CD14-positive monocyte (primary cell): Measurements from ENCODE around the gene SLIT3. TPM values are rescaled to one million over a fixed set of nuclear protein-coding genes. Genes with fewer than 3 reads are reported as not detected.

Source experiments
- DNase-seq, 3 donors: peaks; one replicate each; pipeline ENCODE4 v3.0.0-alpha.2; 2011 to 2022
- H2AFZ ChIP-seq: 2 replicates; pipeline ENCODE4 v1.6.0; 2012; ENCODE audit warnings: mild to moderate bottlenecking, low read depth, low read length, inconsistent platforms; ENCODE audit not compliant: insufficient read depth, poor library complexity, severe bottlenecking
- H3K27ac ChIP-seq, 2 donors: 1 replicate in 1 of 2; 2 replicates in 1 of 2; pipeline ENCODE4 v1.5.1; 2012 to 2013; ENCODE audit warnings: low read length in 2 of 2, control low read depth in 1 of 2, inconsistent platforms in 1 of 2, low read depth in 1 of 2, mild to moderate bottlenecking in 1 of 2
- H3K27me3 ChIP-seq, 2 donors: one replicate each; pipeline versions ENCODE4 v1.6.0 to v1.6.1; 2011 to 2013; ENCODE audit warnings: low read length in 2 of 2; ENCODE audit not compliant: control insufficient read depth in 2 of 2, insufficient read depth in 2 of 2
- H3K36me3 ChIP-seq, 2 donors: replicated peaks in 1 of 2; 1 replicate in 1 of 2; 2 replicates in 1 of 2; pipeline versions ENCODE4 v1.5.1 to v1.6.1; 2012 to 2013; ENCODE audit warnings: low read length in 2 of 2, control low read depth in 1 of 2, inconsistent platforms in 1 of 2, mild to moderate bottlenecking in 1 of 2; ENCODE audit not compliant: insufficient read depth in 2 of 2, control insufficient read depth in 1 of 2
- H3K4me1 ChIP-seq, 2 donors: 1 replicate in 1 of 2; 2 replicates in 1 of 2; pipeline versions ENCODE4 v1.5.1 to v1.6.1; 2012 to 2013; ENCODE audit warnings: low read length in 2 of 2, control low read depth in 1 of 2, inconsistent platforms in 1 of 2, mild to moderate bottlenecking in 1 of 2, moderate library complexity in 1 of 2; ENCODE audit not compliant: insufficient read depth in 2 of 2, control insufficient read depth in 1 of 2
- H3K4me2 ChIP-seq: replicated peaks from 2 replicates; pipeline ENCODE3; 2012; ENCODE audit warnings: low read length, moderate library complexity, mild to moderate bottlenecking; ENCODE audit not compliant: poor library complexity, severe bottlenecking; ENCODE audit errors: extremely low read depth
- H3K4me3 ChIP-seq, 3 experiments: fragments of 200-600 bp in 1 of 3; sonication (generic) in 1 of 3; replicated peaks in 1 of 3; 1 replicate in 2 of 3; 2 replicates in 1 of 3; pipeline ENCODE4 v1.5.1; 2011 to 2013; ENCODE audit warnings: low read length in 3 of 3, mild to moderate bottlenecking in 3 of 3, control low read depth in 2 of 3, low read depth in 2 of 3, inconsistent platforms in 1 of 3, moderate library complexity in 1 of 3
- H3K79me2 ChIP-seq: 2 replicates; pipeline ENCODE4 v1.6.0; 2012; ENCODE audit warnings: mild to moderate bottlenecking, control low read depth, inconsistent platforms, low read length, moderate library complexity; ENCODE audit not compliant: insufficient read depth
- H3K9ac ChIP-seq: 2 replicates; pipeline ENCODE4 v1.6.0; 2017; ENCODE audit warnings: low read length, mild to moderate bottlenecking; ENCODE audit not compliant: insufficient read depth, poor library complexity, severe bottlenecking
- H3K9me3 ChIP-seq, 2 donors: replicated peaks in 1 of 2; 1 replicate in 1 of 2; 2 replicates in 1 of 2; pipeline versions ENCODE4 v1.5.1 to v1.6.1; 2012 to 2013; ENCODE audit warnings: low read length in 2 of 2, control low read depth in 1 of 2; ENCODE audit not compliant: control insufficient read depth in 1 of 2, insufficient read depth in 1 of 2
- H4K20me1 ChIP-seq: 2 replicates; pipeline ENCODE4 v1.6.0; 2012; ENCODE audit warnings: mild to moderate bottlenecking, low read length, control low read depth, moderate library complexity; ENCODE audit not compliant: insufficient read depth
- H3K27ac Mint-ChIP-seq, 7 donors: one replicate each; pipeline ENCODE4 v1.8.0; 2020; ENCODE audit warnings: mild to moderate bottlenecking in 7 of 7, mixed read lengths in 7 of 7, moderate library complexity in 6 of 7, inconsistent platforms in 2 of 7
- H3K27me3 Mint-ChIP-seq, 3 donors: one replicate each; pipeline ENCODE4 v1.8.0; 2021 to 2022; ENCODE audit warnings: low read depth in 3 of 3, mild to moderate bottlenecking in 3 of 3, mixed read lengths in 3 of 3, moderate library complexity in 3 of 3, inconsistent platforms in 1 of 3
- H3K36me3 Mint-ChIP-seq, 2 donors: one replicate each; pipeline ENCODE4 v1.8.0; 2020; ENCODE audit warnings: mixed read lengths in 2 of 2, inconsistent platforms in 1 of 2, mild to moderate bottlenecking in 1 of 2
- H3K4me1 Mint-ChIP-seq: one replicate; pipeline ENCODE4 v1.8.0; 2020; ENCODE audit warnings: mild to moderate bottlenecking, mixed read lengths
- H3K4me3 Mint-ChIP-seq, 2 donors: one replicate each; pipeline ENCODE4 v1.8.0; 2020; ENCODE audit warnings: mild to moderate bottlenecking in 2 of 2, mixed read lengths in 2 of 2, moderate library complexity in 1 of 2
- H3K9me3 Mint-ChIP-seq, 7 donors: one replicate each; pipeline ENCODE4 v1.8.0; 2020 to 2022; ENCODE audit warnings: mixed read lengths in 7 of 7, mild to moderate bottlenecking in 6 of 7, moderate library complexity in 6 of 7, inconsistent platforms in 2 of 7
- CTCF ChIP-seq: fragments of 200-600 bp; IDR thresholded peaks from one replicate; pipeline ENCODE4 v1.8.0; 2022; ENCODE audit warnings: antibody characterized with exemption, mild to moderate bottlenecking
- WGBS: methylation state at CpG from one replicate; pipeline ENCODE4 v1.1.5; 2013; ENCODE audit warnings: missing lambda C conversion rate; ENCODE audit not compliant: insufficient coverage; 5-methylcytosine and 5-hydroxymethylcytosine counted together
- intact Hi-C, 2 donors: fragments of 100-400 bp; cut with micrococcal nuclease; formaldehyde crosslinking; loops; one replicate each; pipeline versions ENCODE4 v1.15.0 to v1.15.1; 2023
- polyA plus RNA-seq, 3 donors: library from polyadenylated mRNA; depleted of rRNA in 1 of 3; unstranded in 2 of 3; stranded (reverse) in 1 of 3; fragments of 300-500 nt in 2 of 3; fragments of >200 nt in 1 of 3; fragmentation: Illumina TruSeq in 2 of 3; gene quantifications; 1 replicate in 2 of 3; 2 replicates in 1 of 3; pipeline ENCODE4 v1.2.3, GENCODE V29; 2012 to 2021

The SLIT3 gene
- polyA plus RNA-seq, 3 donors: not detected

- H3K9ac ChIP-seq: no peak overlapping the region
- no peaks in the 10 kb centered on the region for H3K27me3 ChIP-seq
- Mint-ChIP-seq H3K27me3 (peaks cover 0 to 4% (median 2%) of the 10 kb centered on the region in 3 donors), H3K9me3 (peaks cover 0 to 3% (median 0%) of the 10 kb centered on the region in 7 donors), H3K27ac (no peak overlapping the region), H3K36me3 (no peaks in the 10 kb centered on the region), H3K4me1 (peaks cover 5% of the 10 kb centered on the region), H3K4me3 (no peak overlapping the region)
- no peak overlapping the region for H3K4me3 ChIP-seq
- intact Hi-C loops: no loop called here
- no CpG with 5 or more reads among the region's 2 CpGs for WGBS
- no peak overlapping the region for H3K27ac ChIP-seq
- H3K36me3 ChIP-seq: no peaks in the 10 kb centered on the region
- H3K4me2 ChIP-seq: no peak overlapping the region
- H3K4me1 ChIP-seq: no peaks in the 10 kb centered on the region
- no peak for DNase-seq
- H3K79me2 ChIP-seq: no peaks in the 10 kb centered on the region
- no peaks in the 10 kb centered on the region for H4K20me1 ChIP-seq
- H3K9me3 ChIP-seq: no peaks in the 10 kb centered on the region
- TF ChIP-seq CTCF: no peak
- no peak overlapping the region for H2AFZ ChIP-seq
These were observed 687.5 kb downstream of the SLIT3 start for GRCh38 chr5:168613396-168613795.

GRCh38 chr5:168612996-168613395, 687.9 kb downstream of the SLIT3 start:
- Mint-ChIP-seq H3K36me3 (no peaks in the 10 kb centered on the region), H3K27ac (no peak overlapping the region), H3K4me1 (peaks cover 5% of the 10 kb centered on the region), H3K9me3 (peaks cover 0 to 3% (median 0%) of the 10 kb centered on the region in 7 donors), H3K4me3 (no peak overlapping the region), H3K27me3 (peaks cover 0 to 2% (median 2%) of the 10 kb centered on the region in 3 donors)
- Histone ChIP-seq H3K36me3 (no peaks in the 10 kb centered on the region), H3K4me3 (no peak overlapping the region), H3K4me2 (no peak overlapping the region), H3K4me1 (no peaks in the 10 kb centered on the region), H4K20me1 (no peaks in the 10 kb centered on the region), H3K79me2 (no peaks in the 10 kb centered on the region), H2AFZ (no peak overlapping the region), H3K9me3 (no peaks in the 10 kb centered on the region), H3K27ac (no peak overlapping the region), H3K9ac (no peak overlapping the region), H3K27me3 (no peaks in the 10 kb centered on the region)
- WGBS: no CpG with 5 or more reads among the region's 2 CpGs
- intact Hi-C loops: no loop called here
- no peak for TF ChIP-seq CTCF
- DNase-seq: no peak
